HT1080 (cell line): ENCODE measurements around the gene REXO4. TPM values are rescaled to one million over a fixed set of nuclear protein-coding genes. Genes with fewer than 3 reads are reported as not detected.
"Not testable (repeated sequence)": the region's sequence is repeated elsewhere in the genome, so short reads cannot be mapped to it uniquely, and the experiment has no call there.

Source experiments
- DNase-seq: peaks from one replicate; pipeline ENCODE4 v3.0.0-alpha.2; 2015; ENCODE audit warnings: low read depth
- total RNA-seq: library from RNA; depleted of rRNA; stranded (reverse); fragments of >200 nt; shearing (Covaris generic); gene quantifications from 2 replicates; pipeline ENCODE4 v1.2.3, GENCODE V29; 2014

Gene REXO4
- total RNA-seq, 1 experiment from 2014 or later: 31.6 TPM

DNA sequence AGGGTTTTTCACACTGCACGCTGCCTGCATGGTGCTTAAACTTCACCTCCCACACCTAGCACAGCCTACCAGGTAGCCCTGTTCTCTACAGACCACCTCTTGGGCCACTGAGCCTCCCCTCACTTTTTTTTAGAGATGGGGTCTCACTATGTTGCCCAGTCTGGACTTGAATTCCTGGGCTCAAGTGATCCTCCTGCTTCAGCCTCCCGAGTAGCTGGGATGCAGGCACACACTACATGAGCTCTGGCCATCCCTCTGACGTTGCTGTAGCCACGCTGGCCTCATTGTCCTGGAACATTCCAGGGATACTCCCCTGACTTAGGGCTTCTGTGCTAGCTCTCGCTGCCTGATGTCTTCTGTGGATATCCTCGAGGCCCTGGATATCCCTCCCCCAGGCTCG, 34.8 kb upstream of the REXO4 start:
- DNase-seq: no peak

DNA sequence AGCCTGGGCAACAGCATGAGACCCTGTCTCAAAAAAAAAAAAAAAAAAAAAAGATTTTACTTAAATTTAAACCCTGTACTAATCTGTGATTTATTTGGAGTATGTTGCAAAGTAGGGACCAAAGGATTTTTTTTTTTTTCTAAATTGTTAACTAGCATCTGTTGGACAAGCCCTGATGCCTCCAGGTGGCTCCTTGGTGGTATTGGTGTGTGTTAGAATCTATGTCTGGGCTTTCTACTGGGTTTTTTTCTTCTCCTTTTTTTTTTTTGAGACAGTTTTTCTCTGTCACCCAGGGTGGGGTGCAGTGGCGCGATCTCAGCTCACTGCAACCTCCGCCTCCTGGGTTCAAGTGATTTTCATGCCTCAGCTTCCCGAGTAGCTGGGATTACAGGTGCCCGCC, 34.1 kb upstream of the REXO4 start:
- DNase-seq: not testable (repeated sequence)

GRCh38 chr9:133449760-133450159, 31.9 kb upstream of the REXO4 start:
- DNase-seq: peak; percentile 59

- DNase-seq: no peak
Observed at GRCh38 chr9:133448487-133448972, 30.7 kb upstream of the REXO4 start.

DNA sequence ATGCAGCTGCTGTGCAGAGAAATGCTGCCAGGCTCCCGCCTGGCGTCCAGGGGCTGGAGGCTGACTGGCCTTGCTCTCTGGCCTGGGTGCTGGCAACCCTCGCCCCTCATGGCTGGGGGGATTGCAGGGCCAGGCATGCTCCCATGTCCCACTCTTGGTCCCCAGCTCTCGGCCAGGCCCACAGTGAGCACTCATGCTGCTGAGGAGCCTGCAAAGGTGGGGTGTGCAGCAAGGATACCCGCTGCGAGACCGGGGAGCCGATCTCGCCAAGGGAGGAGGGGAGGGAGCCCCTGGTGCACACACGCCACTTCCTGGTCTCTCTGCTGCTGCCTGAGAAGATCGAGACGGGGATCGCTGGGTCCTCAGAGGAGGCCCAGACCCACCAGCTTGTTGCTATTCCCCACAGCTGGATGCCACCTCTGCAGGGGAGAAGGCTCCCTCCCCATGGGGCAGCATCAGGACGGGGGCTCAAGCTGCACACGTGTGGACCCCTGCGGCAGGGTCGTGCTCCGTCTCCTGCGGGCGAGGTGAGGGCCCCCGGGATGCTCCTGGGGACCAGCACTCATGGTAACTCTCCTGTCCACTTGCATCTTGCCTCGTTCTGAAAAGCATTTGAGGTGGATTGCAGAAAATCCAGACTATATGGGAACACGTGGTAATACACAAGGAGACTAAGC, 27.6 kb upstream of the REXO4 start:
- no peak for DNase-seq

- no peak for DNase-seq
Observed at GRCh38 chr9:133443982-133444381, 26.2 kb upstream of the REXO4 start.

GRCh38 chr9:133443248-133443647, 25.4 kb upstream of the REXO4 start:
- DNase-seq: no peak

DNA sequence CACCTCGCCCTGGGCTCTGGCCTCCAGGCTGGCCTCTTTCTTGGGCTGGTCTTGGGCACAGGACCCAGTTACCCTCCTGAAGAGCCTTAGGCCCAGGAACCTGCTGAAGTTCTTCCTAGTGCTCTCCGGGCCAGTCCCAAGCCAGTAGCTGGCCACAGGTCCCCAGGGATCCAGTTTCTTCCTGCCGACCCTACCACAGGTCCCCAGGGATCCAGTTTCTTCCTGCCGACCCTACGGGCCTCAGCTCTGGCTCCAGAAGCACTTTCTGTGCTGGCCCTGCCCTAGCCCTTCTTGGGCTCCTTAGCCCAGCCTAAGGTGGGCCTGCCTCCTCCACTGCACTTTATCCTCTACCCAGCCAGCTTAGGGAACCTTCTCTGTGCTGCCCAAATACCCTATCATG, 23.8 kb upstream of the REXO4 start:
- no peak for DNase-seq

GRCh38 chr9:133440874-133441273, 23.1 kb upstream of the REXO4 start:
- peak; percentile 18 for DNase-seq

DNA sequence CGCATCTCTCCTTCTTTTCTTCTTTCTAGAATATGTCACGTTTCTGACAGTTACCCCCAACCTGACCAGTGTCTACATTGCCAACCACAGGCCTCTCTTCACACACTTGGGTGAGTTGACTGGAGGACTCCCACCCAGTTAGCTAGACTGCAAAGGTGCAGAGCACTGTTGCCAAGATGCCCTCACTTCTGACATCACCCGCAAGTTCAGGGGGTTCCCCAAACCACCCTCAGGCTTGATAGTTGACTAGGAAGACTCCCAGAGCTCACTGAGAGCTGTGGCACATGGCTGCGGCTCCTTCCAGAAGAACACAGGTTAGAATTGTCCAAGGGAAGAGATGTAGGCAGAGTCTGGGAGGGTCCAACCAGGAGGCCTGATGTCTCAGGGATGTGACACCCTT, 21.5 kb upstream of the REXO4 start:
- no peak for DNase-seq

GRCh38 chr9:133437753-133438531, 20.1 kb upstream of the REXO4 start:
- no peak for DNase-seq

- DNase-seq: no peak
Observed at GRCh38 chr9:133436681-133437080, 18.9 kb upstream of the REXO4 start.

GRCh38 chr9:133433351-133433843, 15.6 kb upstream of the REXO4 start:
- DNase-seq: no peak

DNA sequence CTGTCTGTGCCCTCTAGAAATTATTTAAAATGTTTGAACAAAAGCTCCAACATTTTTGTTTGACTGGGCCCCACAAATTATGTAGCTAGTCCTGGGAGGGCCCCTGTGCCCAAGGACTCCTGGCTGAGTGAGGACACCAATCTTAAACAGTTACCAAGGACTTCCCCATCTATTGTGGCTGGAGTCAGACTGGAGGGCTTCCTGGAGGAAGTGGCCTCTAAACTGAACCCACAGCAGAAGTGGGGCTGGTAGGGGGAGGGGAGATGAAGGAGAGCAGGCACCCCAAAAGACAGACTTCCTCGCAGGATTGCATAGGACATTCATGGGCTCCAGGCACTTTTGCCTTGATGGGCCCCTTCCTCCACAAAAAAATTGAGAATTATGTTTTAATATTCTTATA, 12.4 kb upstream of the REXO4 start:
- no peak for DNase-seq

DNA sequence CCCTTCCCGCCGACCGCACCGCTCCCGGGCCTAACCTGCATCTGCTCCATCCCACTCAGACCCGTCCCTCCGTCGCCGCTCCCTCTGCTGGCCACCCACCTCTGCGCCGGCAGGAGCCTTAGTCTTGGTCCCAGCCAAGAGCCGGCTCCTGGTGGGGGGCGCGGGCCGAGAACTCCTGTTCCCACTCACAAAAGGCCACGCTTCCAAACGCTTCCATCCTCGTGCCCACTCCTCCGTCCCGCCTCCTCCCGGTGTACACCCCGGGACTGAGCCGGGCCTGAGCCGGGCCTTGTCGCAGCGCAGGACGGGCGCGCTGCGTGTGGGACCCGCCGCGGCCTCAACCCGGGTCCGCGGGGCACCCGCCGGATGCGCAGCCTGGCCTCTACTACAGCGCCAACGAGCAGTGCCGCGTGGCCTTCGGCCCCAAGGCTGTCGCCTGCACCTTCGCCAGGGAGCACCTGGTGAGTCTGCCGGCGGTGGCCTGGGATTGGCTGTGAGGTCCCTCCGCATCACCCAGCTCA, 11.9 kb upstream of the REXO4 start:
- no peak for DNase-seq

DNA sequence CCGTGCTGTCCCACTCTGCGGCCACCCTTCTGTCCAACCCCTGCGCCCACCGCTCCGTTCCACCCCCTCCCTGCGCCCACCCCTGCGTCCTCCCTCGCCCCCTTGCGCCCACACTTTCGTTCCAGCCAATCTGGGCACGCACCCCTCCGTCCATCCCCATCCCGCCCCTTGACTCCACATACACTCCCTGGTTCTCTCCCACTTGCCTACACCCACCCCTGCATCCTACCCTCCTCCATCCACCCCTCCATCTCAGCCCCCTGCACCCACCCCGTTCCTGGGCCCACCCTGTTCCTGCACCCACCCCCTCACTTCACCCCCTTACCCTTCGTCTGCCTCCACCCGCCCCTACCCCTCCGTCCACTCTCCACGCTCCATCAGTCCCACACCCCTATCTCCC, 11.4 kb upstream of the REXO4 start:
- DNase-seq: no peak

- no peak for DNase-seq
Observed at GRCh38 chr9:133428617-133429101, 10.8 kb upstream of the REXO4 start.

- no peak for DNase-seq
Observed at GRCh38 chr9:133427658-133428348, 10.0 kb upstream of the REXO4 start.

GRCh38 chr9:133426011-133426410, 8.2 kb upstream of the REXO4 start:
- no peak for DNase-seq

GRCh38 chr9:133425049-133425632, 7.3 kb upstream of the REXO4 start:
- no peak for DNase-seq

- no peak for DNase-seq
Observed at GRCh38 chr9:133424187-133424586, 6.4 kb upstream of the REXO4 start.
